GM18873 (cell line): Measurements from ENCODE around the gene TTBK2.
"Not testable (repeated sequence)": the region's sequence is repeated elsewhere in the genome, so short reads cannot be mapped to it uniquely, and the experiment has no call there.

Experiments used
- ATAC-seq: cut with Tn5 transposase; IDR thresholded peaks from one replicate; pipeline ENCODE4 v1.9.1; 2021; ENCODE audit warnings: mild to moderate bottlenecking, moderate library complexity, moderate number of reproducible peaks; ENCODE audit not compliant: unreplicated experiment, low FRiP score

TTBK2 gene

DNA sequence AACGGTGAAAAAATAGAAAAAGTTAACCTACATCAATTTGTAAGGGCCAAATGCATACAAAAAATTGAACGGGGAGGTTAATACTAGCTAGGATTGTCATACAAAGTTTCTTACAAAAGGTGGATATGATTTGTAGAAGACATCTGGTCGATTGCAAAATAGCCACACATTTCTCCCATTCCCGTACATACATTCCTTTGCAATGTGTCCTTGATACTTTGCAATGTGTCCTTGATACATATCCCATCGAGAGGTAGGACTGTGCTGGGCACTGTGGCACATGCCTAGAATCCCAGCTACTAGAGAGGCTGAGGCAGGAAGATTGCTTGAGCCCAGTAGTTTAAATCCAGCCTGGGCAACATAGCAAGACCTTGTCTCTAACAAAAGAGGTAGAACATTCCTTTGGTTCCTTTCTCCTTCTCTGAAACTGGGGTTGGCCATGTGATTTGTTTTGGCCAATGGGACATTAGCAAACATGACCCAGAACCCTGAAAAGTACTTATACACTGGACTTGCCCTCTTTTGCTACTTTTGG lies 9.5 kb downstream of the TTBK2 start:
- ATAC-seq: no peak

- ATAC-seq: no peak
Measured at GRCh38 chr15:42908538-42908937, 12.0 kb downstream of the TTBK2 start.

- no peak for ATAC-seq
Measured at GRCh38 chr15:42903388-42904324, 16.9 kb downstream of the TTBK2 start.

DNA sequence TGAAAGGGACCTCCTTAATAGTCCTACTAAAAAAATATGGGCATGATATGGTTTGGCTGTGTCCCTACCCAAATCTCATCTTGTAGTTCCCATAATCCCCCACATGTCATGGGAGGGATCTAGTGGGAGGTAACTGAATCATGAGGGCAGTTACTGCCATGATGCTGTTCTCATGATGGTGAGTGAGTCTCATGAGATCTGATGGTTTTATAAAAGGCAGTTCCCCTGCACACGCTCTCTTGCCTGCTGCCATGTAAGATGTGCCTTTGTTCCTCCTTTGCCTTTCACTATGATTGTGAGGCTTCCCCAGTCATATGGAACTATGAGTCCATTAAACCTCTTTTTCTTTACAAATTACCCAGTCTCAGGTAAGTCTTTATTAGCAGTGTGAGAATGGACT lies 26.7 kb downstream of the TTBK2 start:
- ATAC-seq: not testable (repeated sequence)

- no peak for ATAC-seq
Measured at GRCh38 chr15:42891569-42891968, 29.0 kb downstream of the TTBK2 start.

DNA sequence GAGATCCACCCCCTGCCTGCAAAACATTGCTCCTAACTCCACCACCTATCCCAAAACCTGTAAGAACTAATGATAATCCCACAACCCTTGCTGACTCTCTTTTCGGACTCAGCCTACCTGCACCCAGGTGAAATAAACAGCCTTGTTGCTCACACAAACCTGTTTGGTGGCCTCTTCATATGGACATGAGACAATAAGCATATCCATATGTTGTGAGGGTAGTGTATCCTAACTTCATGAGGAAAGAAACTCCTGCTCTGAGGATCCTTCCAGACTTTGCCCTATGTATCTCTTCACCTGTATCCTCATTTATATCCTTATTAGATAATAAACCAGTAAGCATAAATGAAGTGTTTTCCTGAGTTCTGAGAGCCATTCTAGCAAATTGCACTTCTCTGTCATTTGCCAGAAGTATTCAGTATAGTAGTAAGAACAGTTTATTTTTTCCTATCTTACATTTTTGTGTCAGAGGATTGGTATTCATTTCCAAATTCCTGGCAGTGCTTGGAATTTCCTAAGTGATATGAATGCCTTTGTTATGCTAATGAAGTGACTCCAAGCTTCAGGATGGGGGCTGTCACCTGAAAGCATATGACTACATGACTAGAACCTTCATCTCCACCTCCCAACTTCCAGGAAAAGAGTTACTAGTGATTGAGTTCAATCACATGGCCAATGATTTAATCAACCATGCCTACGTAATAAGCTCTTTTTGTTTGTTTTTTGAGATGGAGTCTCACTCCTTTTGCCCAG lies 30.2 kb downstream of the TTBK2 start:
- ATAC-seq: no peak

GRCh38 chr15:42887384-42887783 lies 33.2 kb downstream of the TTBK2 start:
- not testable (repeated sequence) for ATAC-seq

- no peak for ATAC-seq
Measured at GRCh38 chr15:42880121-42880520, 40.5 kb downstream of the TTBK2 start.

DNA sequence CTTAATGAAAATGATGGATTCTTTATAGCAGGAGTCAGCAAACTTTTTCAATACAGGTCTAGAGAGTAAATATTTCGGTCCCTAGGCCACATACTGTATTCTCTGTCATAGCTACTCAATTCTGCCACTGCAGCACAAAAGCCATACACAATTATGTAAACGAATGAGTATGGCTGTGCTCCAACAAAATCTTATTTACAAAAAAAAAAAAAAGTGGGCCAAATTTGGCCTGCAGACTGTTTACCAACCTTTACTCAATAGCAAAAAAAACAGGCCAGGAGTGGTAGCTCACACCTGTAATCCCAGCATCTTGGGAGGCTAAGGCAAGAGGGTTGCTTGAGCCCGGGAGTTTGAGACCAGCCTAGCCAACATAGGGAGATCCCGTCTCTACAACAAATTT lies 41.1 kb downstream of the TTBK2 start:
- ATAC-seq: no peak

GRCh38 chr15:42876224-42876623 lies 44.4 kb downstream of the TTBK2 start:
- ATAC-seq: no peak

GRCh38 chr15:42868683-42869082 lies 51.9 kb downstream of the TTBK2 start:
- ATAC-seq: no peak

GRCh38 chr15:42863572-42864239 lies 56.9 kb downstream of the TTBK2 start:
- no peak for ATAC-seq

- ATAC-seq: no peak
Measured at GRCh38 chr15:42858999-42859789, 61.4 kb downstream of the TTBK2 start.

GRCh38 chr15:42858540-42858939 lies 62.0 kb downstream of the TTBK2 start:
- ATAC-seq: no peak

DNA sequence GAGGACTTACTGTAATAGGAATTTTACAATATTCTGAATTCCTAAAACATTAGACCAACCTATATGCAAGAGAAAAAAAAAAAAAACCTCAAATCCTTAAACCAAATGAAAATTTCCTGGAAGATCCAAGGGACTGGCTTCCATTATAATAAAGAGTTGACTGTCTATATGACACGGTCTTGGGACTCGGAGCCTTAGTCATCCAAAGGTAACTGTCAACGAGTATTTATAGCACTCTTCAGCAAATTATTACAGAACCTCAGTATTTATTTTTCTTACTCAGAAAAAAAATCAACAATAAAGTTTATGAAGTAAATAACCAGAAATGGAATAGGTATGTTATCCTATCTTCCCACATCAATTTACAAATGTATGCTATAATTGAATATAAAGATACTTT lies 66.0 kb downstream of the TTBK2 start:
- no peak for ATAC-seq

DNA sequence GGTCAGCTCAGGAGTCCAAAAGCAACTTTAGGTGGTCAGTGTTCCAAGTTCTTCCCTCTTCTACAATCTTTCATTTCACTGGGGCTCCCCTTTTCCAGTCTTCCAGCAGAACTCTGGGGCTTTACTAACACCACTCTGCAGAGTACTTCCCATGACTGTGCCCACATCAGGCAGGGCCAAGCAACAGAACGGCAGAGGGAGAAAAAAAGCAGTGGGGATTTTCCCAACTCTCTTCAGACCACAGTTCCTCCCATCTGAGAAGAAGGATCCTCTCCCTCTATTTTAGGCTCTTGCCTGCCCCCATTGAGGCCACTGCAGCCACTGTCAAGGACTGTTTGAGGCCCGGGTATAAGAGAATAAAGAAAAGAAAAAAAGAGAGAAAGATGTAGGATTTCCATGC lies 70.7 kb downstream of the TTBK2 start:
- no peak for ATAC-seq

- no peak for ATAC-seq
Measured at GRCh38 chr15:42848846-42849245, 71.7 kb downstream of the TTBK2 start.

GRCh38 chr15:42846647-42847046 lies 73.9 kb downstream of the TTBK2 start:
- ATAC-seq: no peak

GRCh38 chr15:42845581-42845980 lies 75.0 kb downstream of the TTBK2 start:
- ATAC-seq: no peak

- no peak for ATAC-seq
Measured at GRCh38 chr15:42843699-42844098, 76.9 kb downstream of the TTBK2 start.
